Neural cell (in vitro differentiated cells): ENCODE results near the gene ASIC3. TPM values are rescaled to one million over a fixed set of nuclear protein-coding genes. Genes with fewer than 3 reads are reported as not detected.

ENCODE experiments used
- H2AFZ ChIP-seq: fragments of 200-600, 300-800 bp; sonication (generic), shearing (Covaris generic); 2 replicates; pipeline ENCODE4 v1.6.0; 2014; ENCODE audit warnings: low read depth, mild to moderate bottlenecking, antibody characterized with exemption, low read length, moderate library complexity
- H3F3A ChIP-seq: fragments of 200-600 bp; shearing (Covaris generic); 2 replicates; pipeline ENCODE4 v1.6.1; 2016; ENCODE audit warnings: mild to moderate bottlenecking, moderate library complexity, mixed read lengths, antibody characterized with exemption, low read length; ENCODE audit not compliant: insufficient read depth, poor library complexity, severe bottlenecking
- H3K27ac ChIP-seq: fragments of 200-600, 300-800 bp; sonication (generic), shearing (Covaris generic); 2 replicates; pipeline ENCODE4 v1.5.1; 2014; ENCODE audit warnings: mild to moderate bottlenecking, low read length, moderate library complexity
- H3K27me3 ChIP-seq: fragments of 300-800, 200-600 bp; sonication (generic), shearing (Covaris generic); 2 replicates; pipeline ENCODE4 v1.6.0; 2014; ENCODE audit warnings: mild to moderate bottlenecking, low read depth, low read length, moderate library complexity; ENCODE audit not compliant: insufficient read depth
- H3K36me3 ChIP-seq: fragments of 300-800, 200-600 bp; sonication (generic), shearing (Covaris generic); 2 replicates; pipeline ENCODE4 v1.5.1; 2014; ENCODE audit warnings: mild to moderate bottlenecking, antibody characterized with exemption, low read length, moderate library complexity; ENCODE audit not compliant: insufficient read depth
- H3K4me2 ChIP-seq: fragments of 300-800, 200-600 bp; sonication (generic), shearing (Covaris generic); 2 replicates; pipeline ENCODE4 v1.6.0; 2014; ENCODE audit warnings: mild to moderate bottlenecking, low read length
- H3K4me3 ChIP-seq: fragments of 300-800, 200-600 bp; sonication (generic), shearing (Covaris generic); 2 replicates; pipeline ENCODE4 v1.5.1; 2014; ENCODE audit warnings: mild to moderate bottlenecking, low read length, moderate library complexity
- H3K79me2 ChIP-seq: fragments of 200-600 bp; shearing (Covaris generic); replicated peaks from 2 replicates; pipeline ENCODE4 v1.6.0; 2014; ENCODE audit warnings: mild to moderate bottlenecking, low read length, moderate library complexity; ENCODE audit not compliant: insufficient read depth
- H3K9ac ChIP-seq: fragments of 300-800, 200-600 bp; sonication (generic), shearing (Covaris generic); 2 replicates; pipeline ENCODE4 v1.6.1; 2016; ENCODE audit warnings: mild to moderate bottlenecking, low read length, mixed read lengths
- H3K9me2 ChIP-seq: fragments of 200-600 bp; shearing (Covaris generic); 2 replicates; pipeline ENCODE4 v1.6.1; 2016; ENCODE audit warnings: mild to moderate bottlenecking, low read length, mixed read lengths; ENCODE audit not compliant: insufficient read depth
- H3K9me3 ChIP-seq: fragments of 200-600, 300-800 bp; sonication (generic), shearing (Covaris generic); 2 replicates; pipeline ENCODE4 v1.6.1; 2016; ENCODE audit warnings: mild to moderate bottlenecking, mixed run types, low read length, moderate library complexity, mixed read lengths
- H4K20me1 ChIP-seq: fragments of 200-600 bp; shearing (Covaris generic); 2 replicates; pipeline ENCODE4 v1.6.1; 2016; ENCODE audit warnings: mild to moderate bottlenecking, mixed run types; ENCODE audit not compliant: insufficient read depth
- CTCF ChIP-seq: fragments of 450-650 bp; IDR thresholded peaks from 2 replicates; pipeline ENCODE4 v1.5.1; 2014; ENCODE audit warnings: antibody characterized with exemption, mild to moderate bottlenecking, moderate library complexity; ENCODE audit not compliant: poor library complexity, severe bottlenecking
- EP300 ChIP-seq: fragments of 450-650 bp; conservative IDR thresholded peaks from 2 replicates; pipeline ENCODE4 v1.6.1; 2014; ENCODE audit warnings: antibody characterized with exemption, mild to moderate bottlenecking, moderate library complexity; ENCODE audit not compliant: poor library complexity, severe bottlenecking
- EZH2 ChIP-seq: fragments of 200-600, 300-800 bp; shearing (Covaris generic), sonication (generic); IDR thresholded peaks from 2 replicates; pipeline ENCODE4 v1.6.1; 2014; ENCODE audit warnings: antibody characterized with exemption, low read length, borderline replicate concordance, mild to moderate bottlenecking; ENCODE audit not compliant: insufficient read depth, poor library complexity, severe bottlenecking
- MXI1 ChIP-seq: fragments of 450-650 bp; conservative IDR thresholded peaks from 2 replicates; pipeline ENCODE4 v1.6.1; 2014; ENCODE audit warnings: antibody characterized with exemption, mild to moderate bottlenecking; ENCODE audit not compliant: poor library complexity, severe bottlenecking
- POLR2AphosphoS5 ChIP-seq: IDR thresholded peaks from 2 replicates; pipeline ENCODE4 v1.6.1; 2012
- RAD21 ChIP-seq: fragments of 450-650 bp; conservative IDR thresholded peaks from 2 replicates; pipeline ENCODE4 v1.6.1; 2014; ENCODE audit warnings: antibody characterized with exemption, mild to moderate bottlenecking, moderate library complexity
- REST ChIP-seq: IDR thresholded peaks from 2 replicates; pipeline ENCODE4 v1.6.1; 2012; ENCODE audit warnings: borderline replicate concordance
- SMC3 ChIP-seq: fragments of 450-650 bp; conservative IDR thresholded peaks from 2 replicates; pipeline ENCODE4 v1.6.1; 2014; ENCODE audit warnings: antibody characterized with exemption, mild to moderate bottlenecking, moderate library complexity; ENCODE audit not compliant: poor library complexity
- TAF1 ChIP-seq: IDR thresholded peaks from 2 replicates; pipeline ENCODE4 v1.6.1; 2012; ENCODE audit warnings: low read depth
- polyA plus RNA-seq: library from polyadenylated mRNA; depleted of rRNA; stranded (reverse); fragments of >200 nt; gene quantifications from 2 replicates; pipeline ENCODE4 v1.2.3, GENCODE V29; 2014

The ASIC3 gene
- polyA plus RNA-seq, 1 donor from 2014 or later = 3.3 TPM

GRCh38 chr7:151057506-151057988 lies 9.2 kb downstream of the ASIC3 start, which contains the start of gene CDK5:
Gene CDK5, minus strand, starts transcription at chr7:151057897. Its CDS starts 49 bp downstream, at chr7:151057848.
- H4K20me1 ChIP-seq = no peaks in the 10 kb centered on the region
- H3K4me3 ChIP-seq = peak within 1 kb of the TSS; percentile 92
- peaks cover 7% of the 10 kb centered on the region for H3K27me3 ChIP-seq
- no peaks in the 10 kb centered on the region for H3K9me2 ChIP-seq
- H3K4me2 ChIP-seq = peak within 1 kb of the TSS; percentile 94
- no peaks in the 10 kb centered on the region for H3K9me3 ChIP-seq
- H3K27ac ChIP-seq = peak within 1 kb of the TSS; percentile 95
- TF ChIP-seq POLR2AphosphoS5 = no peak
- peak; percentile 28 for TF ChIP-seq TAF1
- no peak for TF ChIP-seq SMC3
- TF ChIP-seq REST = no peak
- no peak for TF ChIP-seq MXI1
- TF ChIP-seq EZH2 = no peak
- no peak for TF ChIP-seq EP300
- TF ChIP-seq RAD21 = peak; percentile 28
- TF ChIP-seq CTCF = no peak
- peak within 1 kb of the TSS; percentile 84 for H2AFZ ChIP-seq
- H3K9ac ChIP-seq = peak within 1 kb of the TSS; percentile 88
- H3K36me3 ChIP-seq = no peaks in the 10 kb centered on the region
- no peaks in the 10 kb centered on the region for H3K79me2 ChIP-seq
- H3F3A ChIP-seq = peaks cover 6% of the 10 kb centered on the region

GRCh38 chr7:151057989-151058780 lies 9.9 kb downstream of the ASIC3 start:
- TF ChIP-seq MXI1 (peak; percentile 78), SMC3 (no peak), EP300 (peak; percentile 31), REST (no peak), CTCF (peak; percentile 32), TAF1 (peak; percentile 31), POLR2AphosphoS5 (peak; percentile 61), EZH2 (no peak), RAD21 (no peak)
- Histone ChIP-seq H3F3A (peaks cover 6% of the 10 kb centered on the region), H3K9ac (peak overlapping the region; percentile 88), H4K20me1 (no peaks in the 10 kb centered on the region), H3K27ac (peak overlapping the region; percentile 95), H3K4me2 (peak overlapping the region; percentile 84), H3K4me3 (peak overlapping the region; percentile 92), H3K9me3 (no peaks in the 10 kb centered on the region), H3K36me3 (no peaks in the 10 kb centered on the region), H3K79me2 (no peaks in the 10 kb centered on the region), H2AFZ (peak overlapping the region; percentile 84), H3K27me3 (peaks cover 7% of the 10 kb centered on the region), H3K9me2 (no peaks in the 10 kb centered on the region)
